B cell (primary cell): ENCODE measurements around the gene AGR2.
"Not testable (repeated sequence)": the region's sequence is repeated elsewhere in the genome, so short reads cannot be mapped to it uniquely, and the experiment has no call there.

ENCODE experiments used
- EZH2 ChIP-seq: IDR thresholded peaks from 2 replicates; pipeline ENCODE4 v1.6.1; 2012; ENCODE audit warnings: borderline replicate concordance, low read depth, mild to moderate bottlenecking, moderate library complexity, low read length; ENCODE audit not compliant: insufficient read depth, poor library complexity, severe bottlenecking
- TF ChIP-seq, protein P1 (sequence below): fragments of 200-600 bp; IDR thresholded peaks from one replicate; pipeline ENCODE4 v1.8.0; 2022; ENCODE audit warnings: antibody characterized with exemption, mild to moderate bottlenecking

DNA sequence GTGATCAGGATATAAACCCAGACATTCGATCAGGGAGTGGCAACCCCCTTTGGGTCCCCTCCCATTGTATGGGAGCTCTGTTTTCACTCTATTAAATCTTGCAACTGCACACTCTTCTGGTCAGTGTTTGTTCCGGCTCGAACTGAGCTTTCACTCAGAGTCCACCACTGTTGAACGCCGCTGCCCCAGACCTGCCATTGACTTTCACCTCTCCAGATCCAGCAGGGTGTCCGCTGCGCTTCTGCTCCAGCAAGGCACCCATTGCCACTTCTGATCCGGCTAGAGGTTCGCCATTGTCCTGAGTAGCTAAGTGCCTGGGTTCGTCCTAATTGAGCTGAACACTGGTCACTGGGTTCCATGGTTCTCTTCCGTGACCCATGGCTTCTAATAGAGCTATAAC is 48.4 kb upstream of the AGR2 start:
- TF ChIP-seq EZH2: not testable (repeated sequence)
- TF ChIP-seq, protein P1, sequence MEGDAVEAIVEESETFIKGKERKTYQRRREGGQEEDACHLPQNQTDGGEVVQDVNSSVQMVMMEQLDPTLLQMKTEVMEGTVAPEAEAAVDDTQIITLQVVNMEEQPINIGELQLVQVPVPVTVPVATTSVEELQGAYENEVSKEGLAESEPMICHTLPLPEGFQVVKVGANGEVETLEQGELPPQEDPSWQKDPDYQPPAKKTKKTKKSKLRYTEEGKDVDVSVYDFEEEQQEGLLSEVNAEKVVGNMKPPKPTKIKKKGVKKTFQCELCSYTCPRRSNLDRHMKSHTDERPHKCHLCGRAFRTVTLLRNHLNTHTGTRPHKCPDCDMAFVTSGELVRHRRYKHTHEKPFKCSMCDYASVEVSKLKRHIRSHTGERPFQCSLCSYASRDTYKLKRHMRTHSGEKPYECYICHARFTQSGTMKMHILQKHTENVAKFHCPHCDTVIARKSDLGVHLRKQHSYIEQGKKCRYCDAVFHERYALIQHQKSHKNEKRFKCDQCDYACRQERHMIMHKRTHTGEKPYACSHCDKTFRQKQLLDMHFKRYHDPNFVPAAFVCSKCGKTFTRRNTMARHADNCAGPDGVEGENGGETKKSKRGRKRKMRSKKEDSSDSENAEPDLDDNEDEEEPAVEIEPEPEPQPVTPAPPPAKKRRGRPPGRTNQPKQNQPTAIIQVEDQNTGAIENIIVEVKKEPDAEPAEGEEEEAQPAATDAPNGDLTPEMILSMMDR: not testable (repeated sequence)
